Measurements from ENCODE around the gene SUPT3H. TPM values are rescaled to one million over a fixed set of nuclear protein-coding genes. Genes with fewer than 3 reads are reported as not detected.
A peak's percentile ranks its signal among the peaks of the same experiment; 100 is the strongest.
"Not testable (repeated sequence)": the region's sequence is repeated elsewhere in the genome, so short reads cannot be mapped to it uniquely, and the experiment has no call there.

Gene SUPT3H
- total RNA-seq, 2 experiments from 2014 or later = 13.6 to 14.4 TPM

DNA sequence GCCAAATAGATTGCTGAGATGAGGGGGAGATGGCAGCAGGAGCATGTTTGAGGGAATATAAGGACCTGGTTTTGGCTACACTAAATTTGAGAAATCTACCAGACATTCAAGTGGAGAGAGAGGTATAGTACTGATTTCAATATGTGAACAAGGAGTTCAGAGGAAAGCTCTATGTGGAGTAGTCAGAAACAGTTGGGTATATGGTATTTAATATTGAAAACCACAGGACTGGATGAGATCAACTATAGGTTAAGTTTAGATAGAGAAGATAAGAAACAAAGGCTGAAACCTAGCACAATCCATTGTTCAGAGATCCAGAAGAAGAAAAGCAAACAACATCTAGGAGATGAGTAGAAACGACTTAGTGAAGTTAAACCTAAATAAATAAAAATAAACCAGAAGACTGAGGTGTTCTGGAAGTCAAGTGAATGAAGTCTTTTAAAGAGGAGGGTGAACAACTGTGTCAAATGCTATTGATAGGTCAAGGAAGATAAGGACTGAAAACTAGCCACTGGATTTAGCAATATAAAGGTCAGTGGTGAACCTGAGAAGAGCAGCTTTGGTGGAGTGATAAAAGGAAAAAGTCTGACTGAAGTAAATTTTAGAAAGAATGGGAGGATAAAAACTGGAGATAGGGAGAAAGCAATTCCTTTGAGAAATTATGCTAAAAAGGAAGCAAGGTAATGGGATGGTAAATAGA is 170.8 kb downstream of the SUPT3H start:
- Mint-ChIP-seq H3K27ac (peak overlapping the region; percentile 26), H3K4me3 (no peak overlapping the region)

DNA sequence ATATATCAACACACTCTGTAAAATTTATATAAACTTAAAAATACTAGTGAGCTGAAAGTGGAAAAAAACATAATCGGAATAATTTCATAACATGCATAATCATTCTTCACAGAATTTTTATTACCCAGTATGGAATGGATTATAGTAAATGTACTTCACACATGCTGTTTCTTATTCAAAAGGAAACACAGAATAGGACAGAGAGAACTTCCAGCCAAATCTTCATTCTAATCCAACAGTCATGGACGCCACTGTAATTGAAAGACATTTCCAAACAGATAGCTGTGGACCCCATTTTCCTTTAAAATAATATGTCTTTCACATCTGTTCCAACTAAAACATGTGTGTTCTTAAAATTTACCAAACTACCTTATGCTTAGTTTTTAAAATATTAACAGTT is 176.2 kb downstream of the SUPT3H start:
- no peak for DNase-seq
- Mint-ChIP-seq H3K4me1 (peaks cover 15% of the 10 kb centered on the region), H3K36me3 (peaks cover 6% of the 10 kb centered on the region), H3K27me3 (no peaks in the 10 kb centered on the region), H3K4me3 (no peak overlapping the region), H3K27ac (no peak overlapping the region), H3K9me3 (peaks cover 2% of the 10 kb centered on the region)

More for the DNA sequence above, 170.8 kb downstream of the SUPT3H start:
- peaks cover 35% of the 10 kb centered on the region for H3K36me3 Mint-ChIP-seq
- H3K4me1 Mint-ChIP-seq = peaks cover 28% of the 10 kb centered on the region
- H3K9me3 Mint-ChIP-seq = peaks cover 25% of the 10 kb centered on the region
- no peaks in the 10 kb centered on the region for H3K27me3 Mint-ChIP-seq
- no peak for DNase-seq

DNA sequence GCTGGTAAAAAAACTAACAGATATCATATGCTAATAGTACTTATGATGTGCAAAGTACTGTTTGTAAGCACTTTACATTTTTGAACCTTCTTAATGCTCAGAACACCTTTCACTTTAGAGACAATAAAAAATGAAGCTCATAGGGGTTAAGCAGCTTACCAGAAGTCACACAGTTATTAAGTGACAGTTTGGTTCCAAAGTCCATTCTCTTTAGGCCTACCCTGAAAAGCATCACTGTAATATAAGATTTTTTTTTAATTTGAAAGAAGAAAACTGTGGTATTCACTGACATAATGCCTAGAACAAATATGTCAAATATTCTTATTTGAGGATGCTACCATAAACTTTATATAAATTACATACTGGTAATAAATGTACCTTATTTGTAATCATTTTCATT is 177.2 kb downstream of the SUPT3H start:
- Mint-ChIP-seq H3K27ac (no peak overlapping the region), H3K4me3 (no peak overlapping the region), H3K4me1 (peaks cover 21% of the 10 kb centered on the region), H3K27me3 (no peaks in the 10 kb centered on the region), H3K9me3 (no peaks in the 10 kb centered on the region), H3K36me3 (peaks cover 3% of the 10 kb centered on the region)
- no peak for DNase-seq

DNA sequence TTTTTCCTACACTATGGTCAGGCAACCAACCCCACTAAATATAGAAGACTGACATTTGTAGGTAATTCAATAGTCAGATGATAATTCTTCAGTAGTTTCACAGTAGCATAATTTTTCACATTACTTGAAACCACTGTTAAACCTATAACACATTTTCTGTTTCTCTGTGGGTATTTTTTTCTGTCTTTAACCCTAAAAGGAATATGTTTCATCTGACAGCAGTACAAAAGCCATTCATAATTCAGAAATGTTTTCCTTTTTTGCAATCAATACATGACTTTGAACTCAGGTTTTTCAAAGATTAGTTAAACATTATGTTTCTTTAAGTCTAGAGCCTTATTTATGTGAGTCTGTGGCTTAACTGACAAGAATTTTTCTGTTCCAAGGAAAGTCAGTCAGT is 178.2 kb downstream of the SUPT3H start:
- H3K9me3 Mint-ChIP-seq = no peaks in the 10 kb centered on the region
- H3K27me3 Mint-ChIP-seq = no peaks in the 10 kb centered on the region
- H3K36me3 Mint-ChIP-seq = peaks cover 6% of the 10 kb centered on the region
- H3K27ac Mint-ChIP-seq = peak overlapping the region; percentile 12
- DNase-seq = no peak
- H3K4me1 Mint-ChIP-seq = peaks cover 30% of the 10 kb centered on the region
- H3K4me3 Mint-ChIP-seq = no peak overlapping the region

DNA sequence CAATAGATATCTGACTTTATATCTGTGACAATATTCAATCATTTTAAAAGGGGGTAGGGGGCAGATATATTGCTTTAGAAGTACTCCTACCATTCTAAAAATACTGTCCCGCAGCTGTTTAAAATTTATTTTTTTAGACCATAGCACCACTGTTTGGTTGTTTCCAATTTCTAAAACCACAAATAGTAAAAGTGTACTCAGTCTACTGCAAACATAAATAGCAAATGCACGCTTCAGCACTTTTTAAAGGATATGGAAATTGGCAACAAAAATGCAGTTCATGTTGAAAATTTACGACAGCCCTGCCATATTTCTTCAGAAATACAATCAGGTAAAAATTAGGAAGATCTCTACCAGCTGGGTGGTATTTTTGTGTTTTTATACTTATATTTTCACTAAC is 181.6 kb downstream of the SUPT3H start:
- no peaks in the 10 kb centered on the region for H3K27me3 Mint-ChIP-seq
- H3K27ac Mint-ChIP-seq = no peak overlapping the region
- DNase-seq = no peak
- peaks cover 1% of the 10 kb centered on the region for H3K9me3 Mint-ChIP-seq
- no peak overlapping the region for H3K4me3 Mint-ChIP-seq
- peaks cover 7% of the 10 kb centered on the region for H3K36me3 Mint-ChIP-seq
- H3K4me1 Mint-ChIP-seq = peaks cover 39% of the 10 kb centered on the region

DNA sequence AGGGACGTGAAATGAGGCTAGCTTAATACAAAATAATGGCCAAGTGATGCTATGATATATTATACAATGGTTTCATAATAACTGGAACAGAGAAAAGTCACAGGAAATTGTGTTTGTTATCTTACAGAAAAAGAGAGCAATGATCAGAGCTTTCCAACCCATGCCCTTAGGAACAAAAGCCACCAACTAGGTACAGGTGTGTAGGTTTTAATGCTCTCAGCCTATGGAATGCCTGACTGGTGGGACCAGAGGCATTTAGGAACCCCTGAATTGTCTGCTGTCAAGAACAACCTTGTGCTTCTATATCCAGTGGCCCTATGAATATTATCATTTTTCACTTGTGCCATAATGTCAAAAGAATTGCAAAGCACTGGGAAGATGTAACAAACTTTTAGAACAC is 182.6 kb downstream of the SUPT3H start:
- Mint-ChIP-seq H3K4me1 (peaks cover 39% of the 10 kb centered on the region), H3K9me3 (peaks cover 4% of the 10 kb centered on the region), H3K4me3 (no peak overlapping the region), H3K27ac (no peak overlapping the region), H3K27me3 (no peaks in the 10 kb centered on the region), H3K36me3 (peaks cover 15% of the 10 kb centered on the region)
- DNase-seq = no peak

DNA sequence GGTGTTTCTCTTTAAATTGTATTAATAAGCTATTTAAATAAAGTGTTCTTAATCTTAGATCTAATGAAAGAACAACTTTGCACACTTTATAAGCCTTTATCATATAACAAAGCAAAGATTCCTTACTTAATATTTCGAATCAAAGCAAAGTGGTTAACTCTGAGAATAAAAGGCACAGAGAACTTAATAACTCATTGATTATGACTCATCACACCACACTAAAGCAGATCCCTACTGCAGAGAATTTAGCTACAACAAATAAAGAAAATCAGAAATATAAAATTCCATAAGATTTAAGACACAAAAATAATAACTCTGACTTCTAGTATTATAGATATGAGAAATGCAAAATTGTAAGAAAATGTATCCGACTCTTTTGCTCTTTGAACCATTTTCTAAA is 185.2 kb downstream of the SUPT3H start:
- Mint-ChIP-seq H3K27ac (no peak overlapping the region), H3K4me1 (peaks cover 39% of the 10 kb centered on the region), H3K9me3 (peaks cover 4% of the 10 kb centered on the region), H3K4me3 (no peak overlapping the region), H3K27me3 (no peaks in the 10 kb centered on the region), H3K36me3 (peaks cover 27% of the 10 kb centered on the region)
- no peak for DNase-seq

DNA sequence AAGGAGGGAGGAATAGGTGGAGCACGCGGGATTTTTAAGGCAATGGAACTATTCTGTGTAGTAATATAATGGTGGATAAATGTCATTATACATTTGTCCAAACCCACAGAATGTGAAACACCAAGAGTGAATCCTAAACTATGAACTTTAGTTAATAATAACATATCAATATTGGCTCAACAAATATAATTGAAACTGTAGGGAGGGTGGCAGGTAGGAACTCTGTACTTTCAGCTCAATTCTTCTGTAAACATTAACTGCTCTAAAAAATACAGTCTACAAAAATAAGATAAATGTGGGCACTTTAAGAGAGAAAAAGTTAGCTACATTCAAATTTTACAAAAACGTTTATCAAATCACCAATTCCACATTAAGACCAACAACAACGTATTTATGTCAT is 186.3 kb downstream of the SUPT3H start:
- Mint-ChIP-seq H3K4me1 (peaks cover 41% of the 10 kb centered on the region), H3K27me3 (no peaks in the 10 kb centered on the region), H3K9me3 (peaks cover 4% of the 10 kb centered on the region), H3K4me3 (no peak overlapping the region), H3K27ac (no peak overlapping the region), H3K36me3 (peaks cover 28% of the 10 kb centered on the region)
- no peak for DNase-seq

DNA sequence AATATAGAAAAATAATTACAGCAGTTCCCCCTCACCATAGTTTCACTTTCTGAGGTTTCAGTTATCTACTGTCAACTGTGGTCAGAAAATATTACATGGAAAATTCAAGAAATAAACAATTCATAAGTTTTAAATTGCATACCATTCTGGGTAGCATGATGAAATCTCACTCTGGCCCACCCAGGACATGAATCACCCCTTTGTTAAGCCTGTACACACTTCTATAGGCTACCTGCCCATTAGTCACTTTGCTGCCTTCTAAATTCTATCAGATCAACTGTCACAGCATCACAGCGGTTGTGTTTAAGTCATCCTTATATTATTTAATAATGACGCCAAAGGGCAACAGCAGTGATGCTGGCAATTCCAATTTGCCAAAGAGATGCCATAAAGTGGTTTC is 189.9 kb downstream of the SUPT3H start:
- Mint-ChIP-seq H3K27ac (peak overlapping the region; percentile 88), H3K4me3 (no peak overlapping the region), H3K4me1 (peaks cover 47% of the 10 kb centered on the region), H3K27me3 (no peaks in the 10 kb centered on the region), H3K9me3 (peaks cover 8% of the 10 kb centered on the region), H3K36me3 (peaks cover 45% of the 10 kb centered on the region)
- DNase-seq = peak; percentile 41

DNA sequence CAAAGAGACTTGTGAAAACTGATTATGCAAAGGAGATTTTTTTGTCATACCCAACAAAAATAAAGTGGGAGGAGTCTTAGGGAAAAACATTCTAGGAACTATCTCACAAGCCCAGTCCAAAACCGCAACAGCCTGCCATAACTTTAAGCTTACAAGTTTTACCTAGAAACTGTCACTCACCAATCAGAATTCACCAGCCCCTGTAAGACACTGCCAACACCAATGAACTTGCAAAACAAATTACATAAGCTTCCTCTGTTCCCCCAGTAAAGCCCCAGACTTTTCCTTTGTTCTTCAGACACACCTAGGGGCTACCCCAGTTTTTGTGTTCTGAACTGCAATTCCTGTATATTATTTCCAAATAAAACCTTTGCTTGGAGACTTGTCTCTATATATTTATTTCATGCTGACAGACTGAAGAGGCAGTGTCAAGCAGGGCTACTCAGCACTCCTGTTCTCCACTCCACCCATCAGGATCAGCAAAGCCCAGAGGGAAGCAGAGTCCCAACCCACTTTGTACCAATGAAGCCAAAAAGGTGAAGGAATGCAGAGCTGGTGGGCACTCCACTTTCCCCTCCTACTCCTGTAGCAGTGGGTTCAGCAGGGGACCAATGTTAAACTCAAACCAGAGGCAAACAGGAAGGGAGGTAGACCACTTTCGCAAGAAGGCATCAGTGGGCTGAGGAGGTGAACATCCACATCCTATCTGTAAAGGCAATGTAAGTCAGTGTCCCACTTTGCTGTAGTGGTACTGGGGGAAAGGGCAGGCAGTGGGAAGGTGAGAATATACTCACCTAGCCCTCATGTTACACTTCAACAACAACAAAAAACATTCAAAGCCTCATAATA is 192.1 kb downstream of the SUPT3H start:
- Mint-ChIP-seq H3K4me1 (peaks cover 40% of the 10 kb centered on the region), H3K9me3 (peaks cover 5% of the 10 kb centered on the region), H3K36me3 (peaks cover 50% of the 10 kb centered on the region), H3K27me3 (no peaks in the 10 kb centered on the region), H3K27ac (peak overlapping the region; percentile 88), H3K4me3 (peak overlapping the region; percentile 6)
- no peak for DNase-seq

DNA sequence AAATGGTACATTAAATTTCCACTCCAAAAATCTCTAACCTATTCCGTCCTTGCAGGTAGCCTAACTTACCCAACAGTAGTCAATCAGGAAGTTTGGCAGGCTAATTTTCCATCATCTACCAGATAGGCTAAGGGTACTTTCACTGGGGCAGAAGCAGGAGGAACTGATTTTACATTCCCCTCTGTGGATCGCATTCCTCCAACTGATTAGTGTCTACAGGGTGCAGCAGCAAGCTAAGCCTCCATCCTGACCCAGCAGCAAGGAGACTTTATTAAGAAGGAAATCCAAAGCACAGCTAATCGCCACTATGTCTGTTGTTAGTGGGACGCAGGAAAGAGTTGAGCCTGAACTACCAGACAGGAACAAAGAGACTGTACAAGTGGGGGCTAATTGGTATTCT is 192.8 kb downstream of the SUPT3H start:
- Mint-ChIP-seq H3K36me3 (peaks cover 45% of the 10 kb centered on the region), H3K27me3 (no peaks in the 10 kb centered on the region), H3K27ac (peak overlapping the region; percentile 88), H3K9me3 (peaks cover 4% of the 10 kb centered on the region), H3K4me1 (peaks cover 40% of the 10 kb centered on the region), H3K4me3 (no peak overlapping the region)
- no peak for DNase-seq

DNA sequence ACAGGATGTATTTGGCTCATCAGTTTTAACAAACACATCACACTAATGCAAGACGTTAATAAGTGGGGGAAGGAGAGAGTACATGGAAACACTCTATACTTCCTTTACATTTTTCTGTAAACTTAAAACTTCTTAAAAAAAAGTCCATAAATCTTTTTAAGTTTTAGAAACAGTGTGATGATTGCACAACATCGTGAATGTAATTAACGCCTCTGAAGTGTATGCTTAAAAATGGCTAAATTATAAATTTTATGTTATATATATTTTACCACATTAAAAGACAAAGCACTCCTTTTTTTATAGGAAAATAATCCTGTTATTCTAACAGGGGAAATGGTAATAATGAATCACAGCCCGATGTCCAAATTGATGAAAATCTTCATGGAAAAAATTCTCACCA is 193.7 kb downstream of the SUPT3H start:
- Mint-ChIP-seq H3K27ac (no peak overlapping the region), H3K36me3 (peaks cover 49% of the 10 kb centered on the region), H3K4me3 (no peak overlapping the region), H3K4me1 (peaks cover 40% of the 10 kb centered on the region), H3K27me3 (no peaks in the 10 kb centered on the region), H3K9me3 (peaks cover 6% of the 10 kb centered on the region)
- no peak for DNase-seq

DNA sequence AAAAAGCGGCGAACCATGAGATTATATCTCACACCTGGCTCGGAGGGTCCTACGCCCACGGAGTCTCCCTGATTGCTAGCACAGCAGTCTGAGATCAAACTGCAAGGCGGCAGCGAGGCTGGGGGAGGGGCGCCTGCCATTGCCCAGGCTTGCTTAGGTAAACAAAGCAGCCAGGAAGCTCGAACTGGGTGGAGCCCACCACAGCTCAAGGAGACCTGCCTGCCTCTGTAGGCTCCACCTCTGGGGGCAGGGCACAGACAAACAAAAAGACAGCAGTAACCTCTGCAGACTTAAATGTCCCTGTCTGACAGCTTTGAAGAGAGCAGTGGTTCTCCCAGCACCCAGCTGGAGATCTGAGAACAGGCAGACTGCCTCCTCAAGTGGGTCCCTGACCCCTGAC is 201.4 kb downstream of the SUPT3H start:
- Mint-ChIP-seq H3K4me1 (peaks cover 17% of the 10 kb centered on the region), H3K36me3 (peaks cover 35% of the 10 kb centered on the region), H3K9me3 (peaks cover 10% of the 10 kb centered on the region)
- DNase-seq, H3K27ac Mint-ChIP-seq, H3K27me3 Mint-ChIP-seq, H3K4me3 Mint-ChIP-seq: not testable (repeated sequence)

DNA sequence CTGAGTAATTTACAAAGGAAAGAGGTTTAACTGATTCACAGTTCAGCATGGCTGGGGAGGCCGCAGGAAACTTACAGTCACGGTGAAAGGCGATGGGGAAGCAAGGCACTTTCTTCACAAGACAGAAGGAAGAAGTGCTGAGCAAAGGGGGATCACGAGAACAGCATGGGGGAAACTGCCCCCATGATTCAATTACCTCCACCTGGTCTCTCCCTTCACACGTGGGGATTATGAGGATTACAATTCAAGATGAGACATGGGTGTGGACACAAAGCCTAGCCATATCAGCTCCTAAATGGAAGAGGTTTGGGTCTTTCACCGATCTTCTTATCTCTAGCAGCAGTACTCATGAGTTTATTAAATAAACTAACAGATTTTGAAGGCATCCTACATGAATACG is 202.5 kb downstream of the SUPT3H start:
- Mint-ChIP-seq H3K27me3 (no peaks in the 10 kb centered on the region), H3K9me3 (peaks cover 10% of the 10 kb centered on the region), H3K27ac (no peak overlapping the region), H3K36me3 (peaks cover 32% of the 10 kb centered on the region), H3K4me1 (peaks cover 20% of the 10 kb centered on the region), H3K4me3 (no peak overlapping the region)
- DNase-seq = no peak

DNA sequence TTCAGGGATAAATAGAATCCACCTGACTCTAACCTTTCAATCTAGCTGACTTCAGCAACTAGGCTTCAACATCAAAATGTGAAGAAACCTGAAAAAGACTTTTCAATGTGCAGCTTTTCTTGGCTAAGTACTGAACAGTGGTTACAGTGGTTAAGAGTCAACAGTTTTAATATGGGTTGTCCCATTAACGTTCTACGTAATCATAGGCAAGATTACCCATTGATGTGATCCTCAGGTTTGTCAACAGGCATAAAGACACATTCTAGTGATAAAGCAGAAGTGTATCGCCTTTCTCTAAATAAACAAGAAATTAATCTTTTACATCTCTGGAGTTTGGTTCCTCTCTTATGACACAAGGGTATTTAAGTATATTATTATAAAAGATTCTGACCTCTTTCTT is 203.7 kb downstream of the SUPT3H start:
- Mint-ChIP-seq H3K4me3 (no peak overlapping the region), H3K36me3 (peaks cover 23% of the 10 kb centered on the region), H3K27me3 (no peaks in the 10 kb centered on the region), H3K9me3 (peaks cover 8% of the 10 kb centered on the region), H3K27ac (peak overlapping the region; percentile 8), H3K4me1 (peaks cover 24% of the 10 kb centered on the region)
- DNase-seq = no peak

DNA sequence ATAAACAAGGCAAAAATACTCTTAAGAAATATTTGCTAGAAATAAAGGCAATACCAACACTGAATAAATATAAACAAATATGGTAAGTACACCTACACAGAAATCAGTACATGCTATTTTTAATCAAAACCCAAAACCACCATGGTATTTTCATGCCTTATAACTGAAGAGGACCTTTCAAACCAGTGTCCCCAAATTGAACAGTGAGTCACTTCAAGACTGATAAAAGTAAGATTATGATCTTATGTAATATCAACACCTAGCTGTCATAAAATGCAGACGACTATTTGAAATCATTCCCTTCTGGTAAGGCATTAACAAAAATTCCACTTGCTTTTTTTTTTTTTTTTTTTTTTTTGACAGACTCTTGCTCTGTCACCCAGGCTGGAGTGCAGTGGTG is 206.4 kb downstream of the SUPT3H start:
- DNase-seq = no peak
- peaks cover 31% of the 10 kb centered on the region for H3K36me3 Mint-ChIP-seq
- H3K9me3 Mint-ChIP-seq = peaks cover 6% of the 10 kb centered on the region
- no peak overlapping the region for H3K27ac Mint-ChIP-seq
- H3K4me1 Mint-ChIP-seq = peaks cover 31% of the 10 kb centered on the region
- H3K4me3 Mint-ChIP-seq = no peak overlapping the region
- H3K27me3 Mint-ChIP-seq = no peaks in the 10 kb centered on the region

Measured in activated naive CD8-positive, alpha-beta T cell treated with anti-CD3 and anti-CD28 coated beads for 36 hours (primary cell).